NCI-H1105 treated with DMSO at 0.1 percent for 48 hours (cell line): ENCODE data around the gene LEF1.

ENCODE experiments used
- DNase-seq: peaks from one replicate; lab custom pipeline; 2025; lab: John Stamatoyannopoulos, UW

LEF1 gene

DNA sequence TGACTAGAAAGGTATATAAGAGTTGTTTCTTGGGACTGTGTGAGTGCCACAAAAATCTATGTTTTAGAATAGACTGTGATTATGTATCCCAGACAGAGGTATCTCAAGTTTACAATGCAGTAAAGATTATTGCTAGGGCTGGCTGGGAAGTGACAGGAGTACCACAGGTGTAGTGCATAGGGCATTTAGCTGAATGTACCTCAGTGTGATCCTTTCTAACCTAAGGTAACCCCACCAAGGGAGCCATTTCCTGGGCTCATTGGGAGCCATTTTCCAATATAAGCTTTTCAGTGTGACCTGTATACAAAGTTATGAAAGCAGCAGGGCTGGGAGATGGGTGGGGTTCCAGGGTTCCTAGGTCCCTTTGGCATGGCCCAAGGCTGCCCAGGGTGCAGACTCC is 6.1 kb upstream of the LEF1 start:
- no peak for DNase-seq

DNA sequence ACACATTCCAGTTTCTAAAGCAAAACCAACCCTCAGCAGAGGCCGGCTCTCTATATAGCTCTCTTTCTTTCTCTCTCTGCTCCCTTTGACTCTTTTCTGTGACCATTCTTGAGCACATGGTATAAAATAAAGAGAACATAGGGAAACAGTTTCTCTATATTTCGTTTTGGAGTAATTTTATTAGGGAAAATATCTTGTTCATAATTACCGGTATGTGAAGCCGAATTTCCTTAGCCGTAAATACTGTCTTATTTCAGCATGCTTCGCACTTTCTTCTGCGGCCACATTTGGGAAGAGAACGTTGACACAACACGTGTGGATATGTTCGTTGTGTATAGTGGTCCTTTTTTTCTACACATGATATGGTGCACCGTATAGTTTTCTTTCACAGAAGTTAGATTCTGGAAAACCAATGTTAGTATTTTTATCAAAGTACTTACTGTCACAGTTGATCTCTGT is 4.9 kb upstream of the LEF1 start:
- no peak for DNase-seq

DNA sequence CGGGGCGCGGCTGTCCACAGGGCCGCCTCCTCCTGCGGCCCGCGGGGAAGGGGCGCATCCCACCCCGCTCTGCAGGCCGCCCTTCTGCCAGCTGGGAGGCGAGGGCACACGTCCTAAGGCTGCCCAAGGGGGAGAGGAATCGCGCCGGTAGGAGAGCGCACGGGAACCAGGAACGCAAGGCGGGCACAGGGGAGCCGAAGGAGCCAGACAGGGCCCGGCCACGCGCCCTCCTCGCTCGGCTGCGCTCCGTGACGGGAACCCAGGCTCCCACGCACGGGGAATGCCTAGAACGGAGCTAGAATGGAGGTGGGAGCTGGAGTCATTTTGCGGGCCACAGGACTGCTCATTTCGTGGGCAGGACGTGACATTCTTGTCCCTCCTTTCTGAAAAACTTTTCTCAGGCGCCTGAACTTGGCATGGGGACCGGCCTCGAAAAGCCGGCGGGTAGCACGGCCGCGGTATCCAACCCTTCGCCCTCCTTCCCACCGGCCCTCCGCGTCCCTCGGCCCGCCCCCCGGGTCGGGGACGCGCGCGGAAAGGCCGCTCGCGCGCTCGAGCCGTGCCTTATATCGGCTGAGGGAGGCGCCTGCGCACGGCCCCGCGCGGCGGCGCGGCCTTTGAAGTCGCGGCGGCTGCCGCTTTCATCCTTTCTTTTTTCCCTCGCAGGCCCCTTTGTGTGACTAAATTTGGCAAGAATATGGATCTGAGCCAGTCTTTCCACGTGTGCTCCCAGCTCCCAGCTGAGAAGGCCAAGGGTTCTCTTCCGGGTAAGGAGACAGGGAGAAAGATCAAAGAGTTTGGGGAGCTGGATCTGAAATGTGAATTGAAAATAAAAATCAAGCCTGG is 4.2 kb upstream of the LEF1 start:
- DNase-seq, result peak; percentile 86

DNA sequence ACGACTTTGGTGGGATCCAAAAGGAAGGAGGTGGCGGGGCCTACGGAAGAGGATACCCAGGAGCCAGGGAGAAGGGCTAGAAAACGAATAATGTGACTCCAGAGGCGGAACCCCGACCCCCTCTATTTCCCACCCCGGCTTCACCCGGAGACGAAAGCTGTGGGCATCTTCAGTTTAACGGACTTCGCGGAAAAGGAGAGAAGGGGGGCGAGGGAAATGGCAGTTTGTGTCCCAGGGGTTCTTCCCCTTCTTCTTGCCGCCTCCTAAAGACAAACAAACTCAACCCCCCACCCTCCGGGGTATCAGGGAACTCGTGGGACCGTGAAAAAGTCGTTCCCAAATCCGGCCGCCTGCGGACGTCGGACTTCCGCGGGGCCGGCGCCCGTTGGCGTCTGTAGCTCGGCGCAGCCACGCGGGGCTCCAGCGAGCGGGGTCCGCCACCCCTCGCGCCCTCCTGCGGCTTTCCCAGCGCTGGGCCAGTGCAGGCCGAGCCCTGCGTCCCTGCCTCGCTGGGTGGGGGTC is 3.6 kb upstream of the LEF1 start:
- peak; percentile 51 for DNase-seq

DNA sequence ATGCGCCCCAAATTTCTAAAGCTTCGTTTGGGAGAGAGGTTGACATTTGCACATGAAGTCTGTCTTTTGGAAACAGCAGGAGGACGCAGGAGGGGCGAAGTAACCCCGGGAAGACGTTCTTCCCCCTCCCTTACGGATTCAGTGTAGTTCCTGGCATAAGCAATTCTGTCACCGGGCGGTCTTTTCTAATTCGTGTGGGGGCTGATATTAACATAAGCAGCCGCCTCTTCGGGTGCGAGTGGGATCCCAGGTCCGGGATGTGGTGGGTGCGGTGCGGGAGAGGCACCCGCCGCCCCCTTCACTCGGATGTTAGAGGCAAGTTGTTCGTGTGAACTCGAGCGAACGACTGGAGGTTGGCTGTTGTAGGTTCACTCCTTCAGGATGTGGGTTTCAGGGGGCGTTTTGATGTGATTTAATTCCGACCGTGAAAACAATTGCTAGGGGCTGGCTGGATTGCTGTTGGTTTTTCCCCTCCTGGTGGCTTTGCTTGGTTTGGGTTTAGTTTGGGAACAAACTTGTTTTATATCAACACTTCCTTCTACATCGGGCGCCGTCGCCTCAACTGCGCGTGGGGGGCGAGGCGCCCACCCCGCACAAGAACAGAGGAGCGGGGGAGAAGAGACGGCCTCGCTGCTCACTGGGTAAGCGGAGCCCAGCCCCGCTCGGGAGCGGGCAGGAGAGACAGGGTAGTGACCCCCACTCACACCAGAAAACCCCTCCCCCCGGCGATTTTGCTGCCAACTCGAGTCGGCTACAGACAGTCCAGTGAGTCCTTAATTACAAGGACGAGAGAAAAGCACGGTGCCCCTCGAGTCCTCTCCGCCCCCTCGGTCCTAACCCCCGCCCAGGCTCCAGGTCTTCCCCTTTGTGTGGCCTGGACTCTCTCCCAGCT is 2.9 kb upstream of the LEF1 start:
- DNase-seq, result no peak

DNA sequence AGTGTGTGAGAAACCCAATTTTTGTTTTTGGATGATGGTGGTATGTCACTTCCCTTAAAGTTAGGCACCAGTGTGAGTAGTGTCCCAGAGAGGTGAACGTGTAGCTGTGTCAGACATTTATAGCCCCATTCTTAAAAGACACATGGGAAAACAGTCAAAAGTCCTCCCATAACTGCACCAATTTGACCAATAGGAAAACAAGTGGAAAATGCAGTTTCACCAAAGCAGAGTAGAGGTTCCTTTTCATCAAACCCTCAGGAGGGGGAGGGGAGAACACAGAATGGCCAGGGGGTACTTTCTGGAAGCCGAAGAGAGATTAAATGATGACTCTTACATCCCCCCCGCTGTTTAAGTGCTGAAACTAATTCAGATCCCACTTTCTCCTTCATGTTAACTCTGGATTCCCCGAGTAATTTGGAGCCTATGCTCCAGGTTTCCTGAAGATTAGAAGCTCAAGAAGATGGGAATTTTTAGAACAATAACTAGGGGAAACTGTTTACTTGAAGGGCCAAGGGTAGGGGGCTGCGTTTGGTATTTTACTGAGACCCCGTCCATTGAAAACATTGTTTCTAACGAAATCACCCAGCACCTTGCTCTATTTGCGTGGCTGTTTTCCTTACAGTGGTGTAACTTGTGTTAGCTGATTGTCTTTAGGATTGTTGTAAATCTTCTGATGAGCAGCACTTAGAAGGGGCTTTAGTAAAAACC is 2.1 kb upstream of the LEF1 start:
- DNase-seq, result no peak

DNA sequence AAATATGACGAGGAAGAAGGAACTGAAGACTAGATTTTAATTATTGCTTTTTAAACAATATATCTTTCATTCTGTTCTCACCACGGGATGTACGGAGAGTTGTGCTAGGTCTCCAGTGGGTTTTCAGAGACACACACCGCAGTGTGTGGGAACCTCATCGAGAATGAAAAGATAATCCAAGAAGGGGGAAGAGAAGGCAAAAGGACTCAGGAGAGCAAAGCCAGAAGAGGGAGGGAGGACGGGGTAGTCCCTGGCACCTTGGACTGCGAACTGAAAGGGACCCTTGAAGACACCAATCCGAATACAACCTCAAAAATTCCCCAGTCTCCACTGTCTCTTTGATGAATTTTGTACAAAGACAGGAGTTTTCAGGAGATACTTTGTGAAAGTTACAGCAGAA is 932 bp upstream of the LEF1 start:
- no peak for DNase-seq

DNA sequence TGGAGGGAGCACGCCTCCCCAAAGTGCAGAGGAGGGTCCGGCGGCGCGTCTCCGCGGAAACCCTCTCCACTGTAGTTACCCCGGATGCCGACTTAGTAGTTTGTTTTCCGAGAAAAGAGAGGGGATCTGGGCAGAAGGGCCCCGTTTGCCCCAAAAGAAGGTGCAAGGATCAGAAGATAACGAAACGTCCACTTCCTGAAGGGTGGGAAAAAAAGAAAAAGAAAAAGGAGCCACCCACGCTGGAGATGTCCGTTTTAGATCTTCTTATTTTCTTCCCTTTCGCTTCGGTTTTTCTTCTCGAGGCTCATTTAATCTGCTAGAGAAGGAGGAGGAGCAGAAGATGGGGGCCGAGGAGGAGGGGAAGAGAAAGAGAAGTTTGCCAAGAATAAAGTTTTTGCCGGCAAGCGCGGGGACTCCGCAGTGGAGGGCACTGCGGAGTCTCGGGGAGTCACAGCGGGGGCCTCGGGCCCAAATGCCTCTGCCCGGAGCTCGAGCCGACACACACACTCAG is 517 bp downstream of the LEF1 start:
- no peak for DNase-seq

DNA sequence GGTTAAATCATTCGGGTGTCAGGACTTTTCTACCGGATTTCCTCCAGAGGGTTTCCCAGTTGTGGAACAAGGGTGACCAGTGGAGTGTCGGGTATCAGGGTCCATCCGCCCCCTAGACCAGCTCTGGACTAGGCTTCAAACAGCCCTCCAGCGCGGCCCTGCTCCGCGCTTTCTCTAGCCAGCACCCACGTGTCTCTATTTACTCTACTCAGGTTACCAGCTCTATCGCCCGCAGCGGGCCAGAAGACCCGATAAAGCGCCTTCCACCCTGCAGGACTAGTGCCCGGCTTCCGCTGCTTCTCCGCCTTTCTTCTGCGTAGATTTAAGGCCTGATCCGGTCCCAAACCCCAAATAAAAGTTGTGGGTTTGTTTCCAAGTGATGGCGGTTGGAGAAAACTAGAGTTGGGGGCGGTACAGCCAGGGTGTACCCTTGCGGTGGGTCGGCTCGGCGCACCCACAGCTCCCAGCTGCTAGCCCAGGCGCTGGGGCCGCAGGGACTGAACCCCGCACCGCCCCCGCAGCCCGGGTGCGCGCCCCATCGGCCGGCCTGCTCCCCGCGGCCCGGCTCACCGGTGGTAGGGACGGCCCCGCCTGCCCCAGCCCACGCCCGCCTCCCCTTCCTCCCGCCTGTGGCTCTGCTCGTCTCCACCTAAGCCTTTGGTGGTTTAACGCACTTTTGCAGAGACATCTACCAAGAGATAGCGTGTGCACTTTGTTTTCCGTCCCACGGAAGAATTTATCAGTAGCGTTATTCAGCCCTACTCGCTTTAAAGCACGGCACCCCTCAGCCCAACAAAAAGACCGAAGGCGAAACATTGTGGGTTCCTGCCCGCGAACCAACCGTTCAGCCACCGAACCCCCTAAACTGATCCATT is 2.1 kb downstream of the LEF1 start:
- DNase-seq, result peak; percentile 54

DNA sequence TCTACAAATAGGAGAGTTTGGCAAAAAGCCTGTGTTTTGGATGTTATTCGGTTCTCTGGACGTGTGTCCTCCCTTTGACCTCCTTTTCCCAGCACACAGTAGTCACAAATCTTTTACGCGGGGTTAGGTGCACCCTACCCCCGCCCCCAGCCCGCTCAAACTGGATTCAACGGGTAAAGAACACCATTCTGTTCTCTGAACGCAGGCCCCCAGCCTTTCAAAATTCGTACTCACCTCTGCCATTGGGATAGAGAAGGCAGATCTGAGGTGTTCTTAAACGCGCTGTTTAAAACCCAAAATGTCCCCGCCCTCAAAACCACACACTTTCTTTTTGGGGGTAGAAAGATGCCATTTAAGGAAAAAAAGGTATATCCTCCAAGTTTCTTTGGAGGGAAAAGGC is 2.7 kb downstream of the LEF1 start:
- no peak for DNase-seq

DNA sequence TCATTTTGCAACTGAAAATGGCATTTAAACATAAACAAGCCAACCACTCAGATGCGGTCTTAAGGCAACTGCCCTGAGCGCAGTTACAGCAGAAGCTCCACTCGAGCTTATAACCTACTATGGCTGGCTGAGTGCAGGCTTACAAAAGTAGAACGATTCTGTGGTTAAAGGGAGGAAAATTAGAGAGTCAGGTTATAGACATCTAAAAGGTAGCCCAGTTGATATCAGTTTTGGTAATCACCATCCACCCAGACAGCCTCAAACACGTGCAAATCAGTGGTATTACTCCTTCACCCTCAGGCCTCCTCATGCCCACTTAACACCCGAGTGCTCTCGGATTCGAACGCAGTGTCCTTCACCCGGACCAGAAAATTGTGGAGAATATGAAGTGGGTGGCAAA is 3.1 kb downstream of the LEF1 start:
- DNase-seq, result no peak

DNA sequence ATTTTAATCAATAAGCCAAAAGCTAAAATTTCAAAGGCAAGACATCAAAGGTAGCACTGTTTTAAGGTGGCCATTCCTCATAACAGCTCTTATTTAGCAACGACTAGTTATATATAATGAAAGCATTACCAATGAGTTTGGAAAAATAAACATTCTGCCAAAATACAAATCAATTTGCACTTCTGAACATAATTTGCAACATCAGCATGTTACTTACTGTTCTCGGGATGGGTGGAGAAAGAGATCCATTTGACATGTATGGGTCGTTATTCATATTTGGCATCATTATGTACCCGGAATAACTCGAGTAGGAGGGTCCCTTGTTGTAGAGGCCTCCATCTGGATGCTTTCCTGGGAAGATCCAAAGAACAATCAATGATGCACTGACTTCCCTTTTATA is 5.4 kb downstream of the LEF1 start:
- no peak for DNase-seq

DNA sequence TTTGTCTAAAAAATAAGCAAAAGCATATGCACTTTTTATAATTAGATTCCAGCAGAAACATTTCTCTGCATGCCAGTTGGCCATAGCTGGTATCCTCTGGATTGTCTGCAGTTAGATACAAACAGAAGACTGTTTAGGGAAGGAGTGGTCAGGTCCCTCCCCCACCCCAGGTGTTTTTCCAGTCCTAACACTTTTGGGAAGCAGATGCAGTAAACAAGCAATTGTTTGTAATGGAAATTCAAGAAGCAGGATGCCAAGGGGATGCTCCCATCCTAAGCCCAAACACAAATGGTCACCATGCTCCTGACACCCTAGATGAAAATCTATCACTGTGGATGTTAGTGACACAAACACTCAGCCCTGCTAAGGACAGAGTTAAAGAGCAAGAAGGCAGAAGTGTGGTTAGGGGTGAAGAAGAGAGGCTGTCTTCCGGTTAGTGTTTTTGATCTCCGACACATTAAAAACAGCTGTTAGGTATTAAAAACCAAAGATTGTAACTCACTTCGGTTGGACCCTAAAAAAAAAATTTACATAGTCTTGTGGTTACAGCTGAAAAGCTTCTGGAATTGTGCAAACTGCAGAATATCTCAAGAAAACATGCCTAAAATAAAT is 7.9 kb downstream of the LEF1 start:
- no peak for DNase-seq

DNA sequence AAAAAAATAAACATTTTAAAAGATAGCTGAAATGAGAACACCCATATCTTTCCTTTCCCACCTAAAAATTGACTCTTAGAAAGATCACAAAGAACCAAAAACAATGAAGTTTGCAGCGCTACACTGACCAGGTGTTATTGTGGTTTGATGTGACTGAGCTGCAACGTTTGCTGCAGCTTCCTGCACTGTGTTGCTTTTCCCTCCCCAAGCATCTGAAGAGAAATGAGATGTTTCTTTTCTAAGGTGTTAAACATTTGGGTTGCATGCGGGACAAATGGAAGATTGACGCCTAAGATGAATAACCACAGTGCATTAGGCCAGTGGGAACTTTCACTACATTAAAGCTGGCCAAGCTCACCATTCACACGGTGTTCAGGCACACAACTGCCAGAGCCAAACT is 8.9 kb downstream of the LEF1 start:
- no peak for DNase-seq

DNA sequence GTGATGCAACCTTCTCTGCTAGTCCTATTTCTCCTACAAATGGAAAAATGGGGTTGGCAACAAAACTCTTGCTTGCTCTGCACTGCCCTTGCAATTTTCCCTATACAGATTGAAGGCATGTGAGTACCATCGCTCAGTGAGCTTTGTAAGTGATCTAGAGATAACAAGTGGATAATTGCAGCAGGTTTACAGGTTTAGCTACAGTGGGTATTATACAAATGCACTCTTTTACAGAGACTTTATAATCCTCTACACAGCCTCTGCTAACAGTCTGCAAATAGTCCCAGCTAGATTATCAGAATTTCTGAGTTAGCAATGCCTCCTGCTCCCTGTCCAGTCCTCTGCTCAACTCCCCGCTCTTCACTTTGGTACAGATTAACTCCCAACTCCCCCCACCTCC is 11.1 kb downstream of the LEF1 start:
- peak; percentile 28 for DNase-seq

DNA sequence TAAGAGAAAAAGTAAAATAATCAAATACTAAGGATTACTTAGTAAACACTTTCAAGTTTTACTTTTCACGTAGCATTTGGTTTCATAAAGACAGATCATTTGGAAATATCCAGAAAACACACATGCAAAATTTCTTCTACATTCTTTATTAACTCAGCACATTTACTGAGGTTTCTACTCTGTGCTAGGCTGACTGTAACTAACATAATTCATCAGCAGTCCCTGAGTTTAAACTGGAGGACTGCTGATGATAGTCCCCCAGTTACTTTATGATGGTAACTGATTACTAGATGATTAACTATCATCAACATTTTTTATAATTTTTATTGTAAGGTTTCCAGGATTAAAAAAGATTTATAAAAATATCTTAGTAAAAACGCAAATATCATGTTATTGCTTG is 12.3 kb downstream of the LEF1 start:
- no peak for DNase-seq

DNA sequence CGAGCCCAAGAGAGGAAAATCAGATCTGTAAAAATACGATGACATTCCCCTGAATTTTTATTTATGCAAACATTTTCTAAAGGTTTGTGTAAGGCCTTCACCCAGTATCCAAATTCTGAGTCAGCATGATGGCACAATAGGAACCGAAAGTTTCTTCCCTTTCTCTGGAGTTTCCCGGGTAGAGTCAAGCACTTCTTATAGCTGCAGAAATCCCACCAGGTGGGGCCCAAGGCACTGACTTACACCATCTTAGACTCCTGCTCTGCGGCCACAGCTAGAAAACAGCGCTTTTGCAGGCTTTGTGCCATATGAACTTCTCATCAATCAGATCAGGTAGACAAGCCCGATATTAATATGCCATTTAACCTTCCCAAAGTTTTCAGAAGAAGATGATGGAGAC is 13.4 kb downstream of the LEF1 start:
- no peak for DNase-seq

DNA sequence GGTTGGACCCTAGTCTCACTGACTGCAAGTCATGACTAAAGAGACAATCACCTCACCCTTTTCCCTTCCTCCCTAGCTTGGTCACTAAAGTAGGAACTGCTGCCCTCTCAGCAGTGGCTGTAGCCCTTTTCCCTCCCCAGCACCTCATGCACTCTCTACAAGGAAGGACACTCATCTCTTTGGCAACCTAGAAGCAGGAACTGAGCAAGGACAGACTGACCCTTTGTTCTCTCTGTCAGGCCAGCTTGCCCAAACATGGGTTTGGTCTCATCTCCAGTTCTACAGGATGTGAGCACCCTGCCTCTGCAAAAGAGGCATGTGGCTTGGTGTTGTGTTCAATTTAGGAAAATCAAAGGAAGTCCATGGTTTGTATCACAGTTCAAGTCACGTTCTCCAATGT is 15.8 kb downstream of the LEF1 start:
- no peak for DNase-seq

DNA sequence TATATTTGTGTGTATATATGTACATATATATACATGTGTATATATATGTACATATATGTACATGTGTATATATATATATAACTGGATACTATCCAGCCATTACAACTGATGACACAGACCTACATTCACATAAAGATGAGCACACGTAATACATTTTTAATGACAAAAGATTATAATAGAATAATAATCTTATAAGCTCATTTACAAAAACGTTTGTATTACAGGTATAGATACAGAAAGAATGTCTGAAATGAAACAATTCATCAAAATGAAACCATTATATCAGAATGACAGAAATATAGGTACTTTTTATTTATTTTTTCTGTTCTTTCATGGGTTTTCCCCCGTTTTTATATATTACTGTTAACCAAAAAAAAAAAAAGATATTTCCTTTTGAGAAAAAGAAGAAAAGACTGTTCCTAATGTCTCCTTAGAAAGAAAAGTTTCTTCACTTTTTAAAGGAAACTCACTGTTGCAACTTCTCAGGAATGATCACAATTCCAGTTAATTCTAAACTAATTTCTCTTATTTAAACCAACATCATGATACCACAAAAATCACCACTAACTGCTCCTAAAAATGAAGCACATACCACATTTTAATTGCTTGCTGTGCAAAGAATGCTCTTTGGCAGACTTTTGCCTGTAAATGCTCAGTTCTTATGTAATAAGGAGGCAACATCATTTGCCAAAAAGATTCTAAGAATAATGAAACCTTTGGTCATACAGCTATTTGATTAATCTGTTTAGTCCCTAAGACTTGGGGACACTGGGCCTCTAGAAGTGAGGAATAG is 18.9 kb downstream of the LEF1 start:
- DNase-seq, result no peak

DNA sequence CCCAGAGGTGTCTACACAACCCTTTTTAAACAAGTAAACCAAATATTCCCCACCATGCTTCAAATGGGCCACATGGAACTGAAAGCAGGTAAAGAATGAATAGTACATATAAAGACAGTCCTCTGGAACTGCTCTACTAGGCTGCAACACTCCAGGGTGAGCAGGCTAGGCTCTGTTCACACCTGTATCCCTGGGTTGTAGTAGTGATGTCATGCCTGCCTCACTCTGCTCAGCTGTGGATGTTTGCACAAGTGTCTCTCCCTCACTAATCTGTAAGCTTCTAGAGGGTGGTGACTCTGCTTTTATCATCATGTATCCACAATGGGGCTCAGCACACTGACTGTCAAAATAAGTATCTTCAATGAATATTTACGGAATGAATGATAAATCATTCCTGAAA is 20.4 kb downstream of the LEF1 start:
- DNase-seq, result no peak
